Vagina (tissue), 2 donors: ENCODE data around the gene BUD31.

ENCODE experiments used
- CTCF ChIP-seq, 3 experiments: fragments of 450-650 bp in 2 of 3; fragments of 200-600 bp in 1 of 3; sonication (generic) in 1 of 3; IDR thresholded peaks; one replicate each; pipeline ENCODE4 v1.5.1; 2017 to 2019; ENCODE audit warnings: antibody characterized with exemption in 3 of 3, mild to moderate bottlenecking in 2 of 3, moderate library complexity in 2 of 3
- POLR2A ChIP-seq, 2 donors: fragments of 450-650 bp; IDR thresholded peaks; one replicate each; pipeline ENCODE4 v1.6.1; 2017; ENCODE audit warnings: antibody characterized with exemption in 2 of 2, mild to moderate bottlenecking in 2 of 2, moderate library complexity in 2 of 2
- POLR2AphosphoS5 ChIP-seq, 2 donors: sonication (generic); formaldehyde crosslinking; IDR thresholded peaks; one replicate each; pipeline ENCODE4 v1.9.0; 2017; ENCODE audit warnings: antibody characterized with exemption in 2 of 2, mild to moderate bottlenecking in 2 of 2, low read depth in 1 of 2; ENCODE audit not compliant: insufficient read depth in 1 of 2

- TF ChIP-seq CTCF (IDR thresholded peaks at IDR 0.05): no peak
- TF ChIP-seq POLR2A (IDR thresholded peaks at IDR 0.05): peak in 1 of 2 donors; percentile 64
- peak; percentile 73 to 77 for TF ChIP-seq POLR2AphosphoS5 (IDR thresholded peaks at IDR 0.05; ENCODE audit: insufficient read depth in 1 of 2, low read depth in 1 of 2)
Observed at GRCh38 chr7:99438573-99439480, 30.1 kb downstream of the BUD31 start, which contains the start of the genes CPSF4 and PTCD1.
